GM19238 (cell line): ENCODE measurements around the gene TBC1D22B.

Experiments used
- DNase-seq: peaks from one replicate; pipeline ENCODE4 v3.0.0; 2011; ENCODE audit warnings: low spot score; ENCODE audit not compliant: insufficient read length

Gene TBC1D22B

DNA sequence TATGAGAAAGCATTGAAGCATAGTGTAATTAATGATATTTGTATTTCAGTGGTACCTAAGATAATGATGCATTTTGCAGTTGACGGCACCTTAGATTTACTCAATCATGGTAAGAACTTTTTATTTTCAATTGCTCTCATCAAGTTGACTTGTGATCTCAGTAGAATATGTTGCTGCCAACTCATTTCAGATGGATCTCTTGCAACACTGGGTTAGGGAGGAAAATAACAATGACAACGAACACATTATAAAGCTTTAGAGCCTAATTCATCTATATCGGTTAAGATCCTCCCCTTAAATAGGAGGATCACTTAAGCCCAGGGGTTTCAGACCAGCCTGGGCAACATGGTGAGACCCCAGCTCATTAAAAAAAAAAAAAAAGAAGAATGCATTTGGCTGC is 18.0 kb upstream of the TBC1D22B start:
- DNase-seq = no peak

DNA sequence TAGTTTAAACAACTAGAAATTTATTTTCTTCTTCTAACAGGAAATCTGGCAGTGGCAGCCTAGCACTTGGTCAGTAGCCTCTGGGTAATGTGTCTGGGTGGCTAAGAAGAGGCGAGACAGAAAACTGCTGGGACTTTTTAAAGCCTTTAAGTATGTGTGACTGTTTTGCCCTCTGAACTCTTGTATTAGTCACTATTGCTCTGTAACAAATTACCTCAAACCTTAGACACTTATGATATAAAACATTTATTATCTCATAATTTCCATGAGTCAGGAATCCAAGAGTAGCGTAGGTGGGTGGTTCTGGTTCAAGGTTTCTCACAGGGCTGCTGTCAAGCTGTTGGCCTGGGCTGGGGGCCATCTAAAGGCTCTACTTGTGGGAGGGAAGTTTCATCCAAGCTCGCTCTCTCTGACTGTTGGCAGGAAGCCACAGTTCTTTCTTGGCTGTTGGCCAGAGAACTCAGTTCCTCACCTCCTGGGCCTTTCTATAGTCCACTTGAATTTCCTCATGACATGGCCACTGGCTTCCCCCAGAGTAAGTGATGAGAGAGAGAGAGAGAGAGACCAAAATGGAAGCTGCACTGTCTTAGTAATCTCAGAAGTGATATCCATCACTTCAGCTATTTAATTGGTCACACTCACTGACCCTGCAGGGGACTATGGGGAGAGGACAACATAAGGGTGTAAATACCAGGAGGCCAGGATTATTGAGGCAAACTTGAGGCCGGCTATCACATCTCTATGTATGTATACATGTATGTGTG is 17.4 kb upstream of the TBC1D22B start:
- DNase-seq = no peak

DNA sequence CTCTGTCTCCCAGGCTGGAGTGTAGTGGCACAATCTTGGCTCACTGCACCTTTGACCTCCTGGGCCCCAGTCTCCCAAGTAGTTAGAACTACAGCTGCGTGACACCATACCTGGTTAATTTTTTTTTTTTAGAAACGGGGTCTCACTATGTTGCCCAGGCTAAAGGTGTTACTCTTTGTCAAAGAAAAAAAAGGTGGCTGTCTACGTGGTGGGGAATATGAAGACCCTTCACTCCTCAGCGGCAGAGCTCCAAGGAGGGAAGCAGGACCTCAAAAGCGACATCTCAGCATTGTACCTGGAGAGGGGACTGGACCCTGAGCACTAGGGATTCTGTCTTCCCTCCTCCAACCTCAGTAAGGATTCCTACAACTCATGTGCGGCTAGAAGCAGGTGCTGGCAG is 16.4 kb upstream of the TBC1D22B start:
- DNase-seq = no peak

DNA sequence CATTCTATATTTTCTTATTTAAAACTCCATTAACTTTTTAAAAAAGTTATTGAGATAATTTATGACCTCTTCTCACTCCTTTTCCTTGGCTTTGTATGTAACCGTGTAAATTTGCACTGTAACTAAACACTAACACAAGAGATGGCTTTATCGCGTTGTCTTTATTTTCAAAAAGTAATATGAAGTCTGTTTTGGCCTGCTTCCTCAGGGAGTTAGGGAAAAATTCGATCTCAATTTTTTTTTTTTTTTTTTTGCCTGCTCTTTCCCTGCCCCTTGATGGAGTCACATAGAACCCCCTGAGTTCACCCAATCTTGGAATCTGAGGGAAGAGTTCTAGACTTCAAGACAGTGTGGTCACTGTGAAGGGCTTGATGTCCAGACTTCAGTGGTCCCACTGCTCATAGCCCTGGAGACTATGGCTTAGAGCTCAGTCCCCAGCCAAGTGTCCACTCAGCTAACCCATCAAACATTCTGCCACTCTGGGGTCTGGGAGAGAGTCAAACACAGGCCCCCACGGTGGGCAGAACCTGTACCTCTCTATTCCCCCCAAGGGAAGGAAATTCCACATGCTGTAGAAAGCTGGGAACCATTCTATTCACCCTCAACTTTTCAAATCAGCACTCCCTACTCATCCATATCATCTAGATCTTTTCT is 15.7 kb upstream of the TBC1D22B start:
- no peak for DNase-seq

DNA sequence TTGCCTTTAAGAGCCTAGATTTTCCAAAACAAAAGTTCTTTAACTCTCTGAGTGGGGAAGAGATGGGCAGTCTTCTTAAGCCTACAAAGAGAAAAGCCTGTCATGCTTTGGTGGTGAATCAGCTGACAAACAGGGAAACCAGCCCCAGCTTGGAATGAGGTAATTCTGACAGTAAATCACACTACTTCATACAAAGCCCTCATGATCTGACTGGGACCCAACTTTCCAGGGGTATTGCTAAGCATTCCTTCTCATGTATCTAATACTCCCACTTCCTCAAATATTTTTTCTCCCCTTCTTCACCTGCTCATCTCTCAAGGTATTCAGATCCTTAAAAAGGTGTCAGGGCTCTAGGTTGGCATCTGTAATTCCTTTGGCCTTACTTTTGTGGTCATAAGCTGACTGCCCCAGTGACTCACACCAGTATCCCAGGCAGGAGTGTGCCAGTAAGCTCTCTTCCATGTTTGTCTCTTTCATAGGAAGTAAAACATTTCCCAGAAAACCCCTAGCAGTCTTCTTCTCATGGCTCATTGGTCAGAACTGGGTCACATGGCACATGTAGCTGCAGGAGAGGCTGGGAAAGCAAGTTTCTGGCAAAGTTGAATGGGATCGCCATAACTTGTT is 15.0 kb upstream of the TBC1D22B start:
- no peak for DNase-seq

DNA sequence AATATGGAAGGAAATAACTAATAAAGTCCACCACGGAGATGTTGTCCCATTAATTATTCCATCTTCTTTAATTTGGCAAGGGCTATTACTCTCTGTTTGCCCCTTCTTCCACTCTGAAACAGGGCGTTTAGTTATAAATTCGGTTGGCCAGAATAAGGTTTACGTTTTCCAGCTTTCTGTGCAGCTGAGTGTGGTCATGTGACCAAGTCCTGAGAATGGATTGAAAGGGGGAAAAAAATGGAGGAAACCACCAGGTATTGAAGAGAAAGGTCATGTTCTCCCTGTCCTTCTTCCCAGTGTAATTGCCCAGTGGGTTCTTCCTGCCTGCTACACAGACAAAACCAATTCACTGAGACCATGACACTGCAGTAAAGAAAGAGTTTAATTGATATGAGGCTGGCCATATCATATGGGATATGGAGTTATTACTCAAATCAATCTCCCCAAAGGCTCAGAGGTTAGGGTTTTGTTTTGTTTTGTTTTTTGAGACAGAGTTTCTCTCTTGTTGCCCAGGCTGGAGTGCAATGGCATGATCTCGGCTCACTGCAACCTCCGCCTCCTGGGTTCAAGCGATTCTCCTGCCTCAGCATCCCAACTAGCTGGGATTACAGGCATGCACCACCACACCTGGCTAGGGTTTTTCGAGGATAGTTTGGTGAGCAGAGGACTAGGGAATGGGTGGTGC is 14.3 kb upstream of the TBC1D22B start:
- no peak for DNase-seq

DNA sequence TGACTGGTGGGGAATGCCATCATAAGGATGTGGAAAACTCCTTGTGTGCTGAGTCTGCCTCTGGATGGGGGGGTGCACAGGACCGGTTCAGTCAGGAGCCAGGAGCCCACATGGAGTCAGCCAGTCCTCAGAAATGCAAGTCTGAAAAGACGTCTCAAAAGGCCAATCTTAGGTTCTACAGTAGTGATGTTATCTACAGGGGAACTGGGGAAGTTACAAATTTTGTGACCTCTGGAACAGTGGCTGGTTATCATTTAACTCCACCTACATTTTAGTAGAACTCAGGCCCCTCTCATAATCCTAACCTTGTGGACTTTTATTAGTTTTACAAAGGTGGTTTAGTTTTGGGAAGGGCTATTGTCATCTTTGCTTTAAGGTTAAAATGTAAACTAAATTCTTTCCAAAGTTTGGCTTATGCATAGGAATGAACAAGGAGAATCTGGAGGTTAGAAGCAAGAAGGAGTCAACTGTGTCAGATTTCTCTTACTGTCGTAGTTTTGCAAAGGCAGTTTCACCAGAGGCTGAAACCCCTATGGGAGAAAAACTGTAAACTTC is 13.7 kb upstream of the TBC1D22B start:
- no peak for DNase-seq

DNA sequence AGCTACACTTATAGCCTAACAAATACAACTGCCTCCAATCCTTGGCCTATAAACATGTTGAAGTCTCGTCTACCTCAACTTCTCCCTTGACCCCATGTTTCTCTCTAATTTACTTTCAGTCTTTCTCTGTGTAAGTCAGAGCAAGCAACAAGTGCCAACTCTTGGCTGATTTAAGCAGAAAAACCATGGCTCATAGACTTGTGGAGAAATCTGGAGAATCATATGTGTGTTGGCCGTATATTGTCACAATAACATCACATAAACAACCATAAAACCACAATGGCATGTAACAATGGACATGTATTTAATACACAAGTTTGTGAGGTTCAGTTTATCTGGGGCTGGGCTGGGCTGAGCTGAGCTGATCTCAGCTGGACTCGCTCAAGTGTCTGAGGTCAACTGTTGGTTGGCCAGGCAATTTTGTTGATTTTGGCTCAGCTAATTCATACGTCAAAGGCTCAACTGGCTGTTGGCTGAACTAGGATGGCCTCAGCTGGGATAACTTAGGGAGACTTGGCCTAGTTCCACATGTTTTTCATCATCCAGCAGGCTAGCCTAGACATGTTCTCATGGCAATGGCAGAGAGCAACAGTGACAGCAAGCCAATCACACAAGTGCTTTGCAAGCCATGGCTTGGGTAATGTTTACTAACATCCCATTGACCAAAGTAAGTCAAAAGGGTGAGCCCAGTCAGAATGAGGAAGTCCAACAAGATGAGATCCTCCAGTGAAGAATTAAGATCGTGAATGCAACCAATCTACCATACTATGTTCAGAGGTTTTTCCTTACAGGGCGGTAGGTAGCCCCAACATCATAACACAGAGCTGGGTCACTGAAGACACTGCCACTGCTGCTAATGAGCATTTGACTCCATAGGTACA is 12.9 kb upstream of the TBC1D22B start:
- no peak for DNase-seq

DNA sequence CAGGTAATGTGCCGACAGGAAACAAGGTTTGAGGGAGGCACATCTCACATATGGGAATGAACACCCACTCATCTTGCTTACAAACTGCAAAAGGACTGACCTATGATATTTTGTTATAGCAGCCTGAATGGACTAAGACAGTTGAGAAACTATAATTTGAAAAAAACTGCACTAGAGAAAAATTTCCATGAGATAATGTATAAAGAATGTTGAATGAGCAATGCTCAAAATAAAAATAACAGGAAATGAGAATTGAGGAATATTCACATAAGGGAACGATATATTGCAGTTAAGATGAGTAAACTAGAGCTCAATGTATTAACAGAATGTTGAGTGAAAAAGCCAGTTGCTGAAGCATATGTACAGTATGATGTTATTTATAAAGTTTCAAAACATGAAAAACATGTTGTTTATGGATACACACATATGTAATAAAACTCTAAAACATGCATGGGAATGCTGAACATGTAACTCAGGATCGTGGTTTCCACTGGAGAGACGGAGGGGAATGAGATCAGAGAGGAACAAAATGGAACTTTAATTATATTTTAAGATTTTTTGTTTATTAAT is 6.3 kb upstream of the TBC1D22B start:
- DNase-seq = no peak

DNA sequence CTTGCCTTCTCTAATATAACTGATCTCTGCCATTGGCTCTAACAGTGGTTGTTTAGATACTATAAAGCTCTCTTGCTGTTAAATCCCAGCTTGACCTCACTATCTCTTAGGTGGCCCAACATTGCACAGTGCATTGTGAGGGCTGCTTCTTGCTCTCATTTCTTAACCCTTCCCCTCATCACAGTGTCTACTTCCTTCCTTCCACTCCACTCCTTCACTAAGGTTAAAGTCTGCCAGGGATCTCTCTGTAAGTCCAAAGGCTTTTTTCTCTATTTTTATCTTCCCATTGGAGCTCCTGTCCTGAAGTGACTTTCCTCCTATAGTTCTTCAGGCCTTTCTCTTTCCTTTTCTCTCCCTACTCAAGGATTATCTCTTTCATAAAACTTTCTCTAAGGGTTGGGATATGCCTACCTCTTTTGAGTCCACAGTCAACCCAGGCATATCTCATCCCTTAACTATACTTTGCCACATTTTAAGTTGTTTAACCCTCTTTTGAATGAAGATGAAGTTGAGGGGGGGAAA is 4.0 kb upstream of the TBC1D22B start:
- DNase-seq = no peak

DNA sequence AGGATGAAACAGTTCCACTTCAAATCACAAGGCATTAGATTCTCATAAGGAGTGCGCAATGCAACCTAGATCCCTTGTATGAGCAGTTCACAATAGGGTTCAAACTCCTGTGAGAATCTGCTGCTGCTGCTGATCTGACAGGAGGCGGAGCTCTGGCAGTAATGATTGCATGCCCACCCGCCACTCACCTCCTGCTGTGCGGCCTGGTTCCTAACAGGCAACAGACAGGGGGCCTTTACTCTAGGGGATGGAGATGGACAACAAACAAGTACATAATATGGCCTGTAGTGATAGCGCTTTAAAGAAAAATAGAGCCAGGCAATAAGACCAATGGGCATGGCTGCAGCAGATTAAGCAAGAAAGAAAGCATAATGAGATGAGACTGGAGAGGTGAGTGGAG is 2.7 kb upstream of the TBC1D22B start:
- no peak for DNase-seq

DNA sequence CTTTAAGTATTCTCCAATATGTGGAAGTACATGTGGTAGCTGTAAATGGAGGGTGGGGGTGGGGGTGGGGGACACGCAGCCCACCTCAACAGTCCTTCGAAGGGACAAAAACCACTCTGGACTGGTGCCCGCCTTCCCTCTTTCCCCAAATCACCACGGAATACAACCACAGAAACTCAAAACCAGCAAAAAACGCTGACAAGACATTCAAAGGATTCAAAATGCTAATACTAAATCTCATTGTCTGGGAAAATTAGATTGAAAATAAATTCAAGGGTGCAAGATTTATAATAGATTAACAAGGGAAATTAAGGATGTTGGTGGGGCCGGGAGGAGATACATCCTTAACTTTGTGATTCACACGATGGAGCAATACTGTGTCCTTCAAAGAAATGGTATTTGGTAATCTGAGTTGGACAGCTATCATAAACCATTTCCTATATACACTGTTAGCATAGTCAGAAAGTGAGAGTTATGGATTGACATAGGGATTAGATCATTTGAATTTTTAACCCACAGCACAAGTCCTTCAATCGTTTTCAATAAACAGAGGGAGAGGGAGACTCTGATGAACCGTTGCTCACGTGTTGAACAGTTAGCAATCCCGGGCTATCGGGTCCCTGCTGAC is 766 bp upstream of the TBC1D22B start:
- no peak for DNase-seq

DNA sequence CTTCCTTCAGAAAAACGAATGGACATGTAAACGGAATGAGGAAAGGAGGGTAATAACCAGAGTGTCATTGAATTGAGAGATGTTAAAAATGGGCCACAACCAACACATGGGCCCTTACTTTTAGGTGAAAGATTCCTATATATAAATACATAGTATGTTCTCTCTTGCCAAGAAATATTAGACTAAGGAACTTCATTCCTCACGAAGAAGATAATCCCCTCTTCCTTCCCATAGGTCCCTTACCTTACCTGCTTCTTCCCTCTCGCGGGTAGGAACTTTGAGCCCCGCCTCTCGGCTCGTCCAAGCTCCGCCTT is 295 bp upstream of the TBC1D22B start:
- DNase-seq = no peak

DNA sequence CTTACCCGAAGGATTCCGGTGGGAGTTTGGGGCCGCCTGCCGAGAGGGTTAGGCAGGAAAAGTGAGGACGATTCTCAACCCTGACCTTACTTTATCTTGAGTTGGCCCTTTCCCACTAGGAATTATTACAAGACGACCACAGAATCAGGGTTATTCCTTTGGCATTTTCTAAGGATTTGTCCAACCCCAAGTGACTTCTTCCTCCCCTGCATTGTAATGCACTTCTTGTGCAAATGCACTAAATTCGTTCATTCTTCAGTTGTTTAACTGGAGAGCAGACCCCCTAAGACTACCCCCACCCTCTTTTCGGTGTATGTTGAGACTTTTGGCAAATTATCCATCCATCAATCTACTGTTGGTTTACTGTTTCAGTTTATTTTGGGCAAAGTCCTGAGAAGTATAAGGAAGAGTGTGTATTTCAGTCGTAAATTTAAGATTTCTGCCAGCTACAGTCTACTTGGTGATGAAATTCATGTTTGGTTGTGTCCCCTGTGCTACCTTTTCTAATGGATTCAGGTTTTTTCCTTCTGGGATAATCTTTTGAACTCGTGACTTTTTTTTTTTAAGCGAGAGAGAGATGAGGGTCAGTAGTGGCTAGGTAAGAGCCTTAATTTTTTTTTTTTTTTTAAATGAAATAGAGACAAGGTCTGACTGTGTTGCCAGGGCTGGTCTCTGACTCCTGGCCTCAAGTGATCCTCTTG is 983 bp downstream of the TBC1D22B start:
- DNase-seq = no peak

DNA sequence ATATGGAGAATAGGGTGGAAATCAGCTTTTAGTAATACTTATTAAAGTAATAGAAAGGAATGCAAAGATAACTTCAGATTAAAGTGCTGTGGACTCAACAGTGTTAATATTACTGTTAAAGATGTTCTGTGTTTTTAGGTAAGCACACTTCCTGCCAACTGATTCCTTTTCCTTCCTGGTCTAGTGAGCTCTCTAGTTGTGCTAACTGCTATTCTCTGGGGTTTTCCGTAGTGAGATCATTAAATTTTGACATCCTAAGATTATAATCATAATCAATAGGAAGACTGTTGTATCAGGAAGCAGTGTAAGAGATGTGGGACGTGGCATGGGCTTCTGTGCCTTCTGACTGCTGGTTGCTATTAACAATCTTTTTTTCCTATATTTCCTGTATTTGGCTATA is 1.6 kb downstream of the TBC1D22B start:
- DNase-seq = no peak

DNA sequence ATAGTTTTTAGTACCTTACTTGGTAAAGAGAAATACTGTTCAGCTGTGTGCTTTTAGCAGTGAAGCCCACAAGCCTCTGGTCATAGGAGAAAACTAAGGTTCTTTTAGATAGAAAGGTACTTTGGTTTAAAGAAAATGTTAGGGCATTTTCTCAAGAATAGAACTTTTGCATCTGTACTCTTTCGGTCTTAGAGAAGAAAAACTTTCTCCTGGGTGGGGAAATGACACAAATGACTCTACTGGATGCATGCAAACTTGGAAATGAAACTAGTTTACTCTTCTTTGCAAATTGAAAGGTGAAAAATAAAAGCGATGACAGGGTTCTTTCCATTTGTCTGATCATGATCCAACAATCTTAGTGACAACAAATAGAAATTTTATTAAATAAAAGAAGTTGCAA is 2.5 kb downstream of the TBC1D22B start:
- DNase-seq = no peak

DNA sequence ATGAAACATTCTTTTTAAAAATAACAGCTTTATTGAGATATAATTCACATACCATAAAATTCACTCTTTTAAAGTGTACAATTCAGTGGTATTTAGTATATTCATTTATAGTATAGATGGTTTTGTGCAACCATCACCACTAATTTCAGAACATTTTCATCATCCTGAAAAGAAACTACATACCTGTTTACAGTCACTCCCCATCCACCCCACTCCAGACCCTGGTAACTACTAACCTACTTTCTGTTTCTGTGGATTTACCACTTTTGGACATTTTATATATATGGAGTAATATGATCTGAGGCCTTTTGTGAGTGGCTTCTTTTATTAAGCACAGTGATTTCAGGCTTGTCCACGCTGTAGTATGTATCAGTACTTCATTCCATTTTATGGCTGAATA is 2.9 kb downstream of the TBC1D22B start:
- DNase-seq = no peak

DNA sequence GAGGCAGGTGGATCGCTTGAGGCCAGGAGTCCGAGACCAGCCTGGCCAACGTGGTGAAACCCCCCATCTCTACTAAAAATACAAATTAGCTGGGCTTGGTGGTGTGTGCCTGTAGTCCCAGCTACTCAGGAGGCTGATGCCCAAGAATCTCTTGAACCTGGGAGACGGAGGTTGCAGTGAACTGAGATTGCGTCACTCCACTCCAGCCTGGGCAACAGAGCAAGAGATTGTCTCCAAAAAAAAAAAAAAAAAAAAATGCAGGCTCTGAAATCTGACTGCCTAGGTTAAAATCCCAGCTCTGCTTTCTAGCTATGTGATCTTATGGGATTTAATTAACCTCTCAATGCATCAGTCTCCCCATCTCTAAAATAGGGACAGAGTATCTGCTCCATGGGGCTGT is 3.6 kb downstream of the TBC1D22B start:
- DNase-seq = no peak

DNA sequence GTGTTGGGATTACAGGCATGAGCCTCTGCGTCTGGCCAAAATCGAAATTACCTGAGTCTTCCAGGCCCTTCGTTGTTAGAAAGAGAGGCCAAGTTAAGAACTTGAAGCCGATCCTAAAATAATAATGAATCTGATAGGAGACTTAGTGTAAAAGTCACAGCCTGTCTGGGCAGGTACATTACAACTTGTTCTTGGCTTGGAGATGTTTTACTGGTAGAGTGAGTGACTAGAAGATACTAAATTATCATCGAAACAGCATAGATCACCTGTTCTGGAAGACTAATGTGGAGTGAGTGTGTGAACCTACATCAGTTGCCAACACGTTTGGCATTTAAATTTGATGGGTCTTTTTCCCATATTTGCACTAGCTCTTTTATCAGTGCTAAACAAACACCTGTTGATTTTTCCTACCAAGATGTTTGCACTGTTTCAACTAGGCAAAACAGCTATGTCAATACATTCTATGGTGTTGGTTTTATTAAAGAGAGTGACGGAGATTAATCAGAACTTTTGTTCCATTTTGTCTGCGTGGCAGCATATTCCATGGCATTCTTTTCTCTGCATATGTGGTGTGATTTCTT is 5.0 kb downstream of the TBC1D22B start:
- DNase-seq = no peak
